ENCODE results near the gene IFI6.
A peak's percentile ranks its signal among the peaks of the same experiment; 100 is the strongest.
"Not testable (repeated sequence)": the region's sequence is repeated elsewhere in the genome, so short reads cannot be mapped to it uniquely, and the experiment has no call there.

Gene IFI6, protein sequence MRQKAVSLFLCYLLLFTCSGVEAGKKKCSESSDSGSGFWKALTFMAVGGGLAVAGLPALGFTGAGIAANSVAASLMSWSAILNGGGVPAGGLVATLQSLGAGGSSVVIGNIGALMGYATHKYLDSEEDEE

DNA sequence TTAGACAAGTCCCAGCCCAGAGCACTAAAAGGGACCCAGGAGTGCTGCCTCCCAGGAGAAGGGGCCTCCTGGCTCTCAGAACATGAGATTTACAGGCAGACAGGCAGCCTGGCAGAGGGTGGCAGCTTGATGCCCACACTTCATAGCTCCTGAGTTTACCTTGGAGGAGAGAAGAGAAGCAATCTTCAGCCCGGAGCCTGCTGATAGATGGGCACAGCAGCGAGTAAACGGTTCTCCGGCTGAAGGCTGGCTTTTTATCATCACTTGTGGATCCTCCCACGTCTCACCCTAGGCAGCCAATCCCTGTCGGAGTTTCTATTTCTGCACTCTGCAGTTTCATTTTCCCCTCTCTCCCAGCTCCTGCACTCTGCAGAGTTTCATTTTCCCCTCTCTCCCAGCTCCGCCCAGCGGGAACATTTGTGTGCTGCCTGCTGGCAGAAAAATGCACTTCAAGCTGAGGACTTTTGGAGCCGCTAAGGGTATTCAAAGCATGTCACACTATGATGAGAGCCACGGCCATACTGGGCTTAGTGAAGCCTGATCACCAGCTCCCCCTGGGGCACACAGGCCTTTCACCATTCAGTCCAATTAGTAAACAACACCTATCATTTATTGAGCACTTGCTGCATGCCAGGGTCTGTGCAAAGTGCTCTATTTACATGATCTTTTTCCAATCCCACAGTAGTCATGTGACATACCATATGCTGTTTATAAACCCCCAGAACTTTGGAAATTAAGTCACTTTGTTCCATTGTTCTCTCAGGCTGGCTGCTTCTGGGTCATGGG, at the start of gene IFI6:
Gene IFI6 (minus strand): TSS at position 229 of the 786 bp plus-strand sequence. CDS start 2,878 bp downstream, outside the sequence.
- DNase-seq = peak; percentile 92 to 97

- peak in 1 of 2 experiments; percentile 5 for DNase-seq
Measured at GRCh38 chr1:27719286-27720251, 47.6 kb upstream of the IFI6 start.

DNA sequence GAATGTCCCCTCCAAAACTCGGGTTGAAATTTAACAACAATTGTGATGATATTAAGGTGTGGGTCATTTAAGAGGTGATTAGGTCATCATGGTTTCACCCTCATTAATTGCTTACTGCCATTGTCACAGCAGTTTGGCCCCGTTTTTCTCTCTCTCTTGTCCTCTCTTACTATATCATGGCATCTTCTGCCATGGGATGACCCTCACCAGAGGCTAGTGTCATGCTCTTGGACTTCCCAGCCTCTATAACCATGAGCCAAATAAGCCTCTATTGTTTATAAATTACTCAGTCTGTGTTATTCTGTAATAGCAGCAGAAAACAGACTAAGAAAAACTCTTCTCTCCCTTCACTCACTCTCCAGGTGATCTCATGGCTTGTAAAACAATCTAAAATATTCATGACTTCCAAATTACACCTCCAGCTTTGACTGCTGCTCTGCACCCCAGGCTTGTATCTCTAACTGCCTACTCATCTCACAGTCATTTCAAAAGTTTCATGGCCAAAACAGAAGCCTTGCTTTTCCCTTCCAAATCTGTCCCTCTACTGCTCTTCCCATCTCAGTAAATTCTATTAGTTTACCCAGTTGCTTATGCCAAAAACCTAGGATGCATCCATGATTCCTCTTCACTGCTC, 44.4 kb upstream of the IFI6 start:
- DNase-seq = no peak

DNA sequence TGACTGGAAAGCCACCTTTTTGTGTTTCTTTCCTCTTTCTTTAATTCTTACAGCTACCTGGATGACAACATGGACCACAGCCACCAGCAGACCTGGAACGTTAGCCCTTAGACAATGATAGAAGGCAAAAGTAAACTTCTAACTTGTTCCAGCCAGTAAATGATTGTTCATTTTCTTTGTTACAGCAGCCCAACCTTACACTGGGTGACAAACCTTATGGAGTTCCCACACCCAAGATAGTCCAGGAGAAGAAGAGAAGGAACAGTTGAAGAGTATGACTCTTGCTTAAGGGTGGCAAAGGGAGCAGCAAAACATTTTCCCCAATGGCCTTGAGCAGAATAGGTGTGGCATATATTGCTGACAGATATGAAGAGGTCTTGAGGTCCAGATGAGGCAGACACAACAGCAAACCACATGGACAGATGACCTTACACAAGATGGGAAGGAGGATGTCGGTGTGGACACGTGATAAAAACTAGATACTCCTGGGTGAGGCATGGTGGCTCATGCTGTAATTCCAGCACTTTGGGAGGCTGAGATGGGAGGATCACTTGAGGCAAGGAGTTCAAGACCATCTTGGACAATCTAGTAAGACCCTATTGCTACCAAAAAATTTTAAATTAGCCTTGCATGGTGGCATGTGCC, 42.0 kb upstream of the IFI6 start:
- no peak for DNase-seq

- DNase-seq = no peak
Measured at GRCh38 chr1:27713139-27713725, 41.2 kb upstream of the IFI6 start.

GRCh38 chr1:27710574-27710973, 38.6 kb upstream of the IFI6 start:
- DNase-seq = no peak

- no peak for DNase-seq
Measured at GRCh38 chr1:27705545-27705944, 33.6 kb upstream of the IFI6 start.

DNA sequence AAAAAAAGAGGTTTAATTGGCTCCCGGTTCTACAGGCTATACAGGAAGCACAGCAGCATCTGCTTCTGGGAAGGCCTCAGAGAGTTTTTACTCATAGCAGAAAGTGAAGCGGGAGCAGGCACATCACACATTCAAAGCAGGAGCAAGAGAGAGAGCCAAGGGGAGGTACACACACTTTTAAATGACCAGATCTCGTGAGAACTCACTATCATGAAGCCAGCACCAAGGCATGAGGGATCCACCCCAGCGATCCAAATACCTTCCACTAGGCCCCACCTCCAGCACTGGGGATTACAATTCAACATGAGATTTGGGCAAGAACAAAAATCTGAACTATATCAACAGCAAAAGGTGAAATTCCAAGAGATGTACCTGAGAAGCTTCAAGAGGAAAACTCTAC, 33.0 kb upstream of the IFI6 start:
- DNase-seq = no peak

DNA sequence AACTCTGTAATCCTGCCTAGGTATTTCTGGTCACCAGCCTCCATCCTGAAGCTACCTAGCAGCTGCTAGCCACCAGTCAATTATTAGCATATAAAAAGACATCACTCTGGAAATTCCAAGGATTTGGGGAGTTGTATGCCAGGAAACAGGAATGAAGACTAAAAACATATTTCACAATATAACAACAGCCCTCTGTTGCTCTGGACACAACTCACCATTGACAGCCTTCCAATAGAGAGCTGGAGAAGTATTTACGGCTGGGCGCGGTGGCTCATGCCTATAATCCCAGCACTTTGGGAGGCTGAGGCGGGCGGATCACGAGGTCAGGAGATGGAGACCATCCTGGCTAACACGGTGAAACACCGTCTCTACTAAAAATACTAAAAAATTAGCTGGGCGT, 24.8 kb upstream of the IFI6 start:
- not testable (repeated sequence) for DNase-seq

DNA sequence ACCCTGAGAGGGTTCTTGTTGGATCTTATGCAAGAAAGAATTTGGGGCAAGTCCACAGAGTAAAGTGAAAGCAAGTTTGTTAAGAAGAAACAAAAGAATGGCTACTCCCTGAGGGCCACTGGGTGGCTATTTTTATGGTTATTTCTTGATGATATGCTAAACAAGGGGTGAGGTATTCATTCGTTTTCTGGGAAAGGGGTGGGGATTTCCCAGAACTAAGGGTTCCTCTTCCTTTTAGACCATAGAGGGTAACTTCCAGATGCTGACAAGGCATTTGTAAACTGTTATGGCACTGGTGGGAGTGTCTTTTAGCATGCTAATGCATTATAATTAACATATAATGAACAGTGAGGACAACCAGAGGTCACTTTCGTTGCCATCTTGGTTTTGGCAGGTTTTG, 18.2 kb upstream of the IFI6 start:
- DNase-seq = no peak

- DNase-seq = no peak
Measured at GRCh38 chr1:27689423-27690173, 17.6 kb upstream of the IFI6 start.

GRCh38 chr1:27687906-27688305, 15.9 kb upstream of the IFI6 start:
- no peak for DNase-seq

GRCh38 chr1:27686223-27686990, 14.4 kb upstream of the IFI6 start:
- no peak for DNase-seq

DNA sequence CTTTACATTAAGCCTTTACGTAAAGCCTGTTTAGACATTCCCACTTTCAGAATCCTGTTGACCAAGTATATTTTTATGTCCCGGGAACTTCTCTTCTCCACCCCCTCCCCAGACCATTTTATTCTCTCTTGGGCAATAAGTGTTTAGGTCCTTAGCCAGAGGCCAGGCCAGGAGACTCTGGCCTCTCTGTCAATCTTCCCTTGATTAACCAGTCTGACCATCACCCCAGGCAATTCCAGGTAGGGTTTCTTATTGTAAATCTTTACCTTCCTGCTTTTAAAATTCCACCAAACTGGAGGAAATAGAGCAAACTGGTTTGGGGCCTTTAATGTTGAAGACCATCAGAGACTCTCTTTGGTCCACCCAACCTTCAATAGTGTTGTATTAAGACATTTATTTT, 12.2 kb upstream of the IFI6 start:
- DNase-seq = no peak

DNA sequence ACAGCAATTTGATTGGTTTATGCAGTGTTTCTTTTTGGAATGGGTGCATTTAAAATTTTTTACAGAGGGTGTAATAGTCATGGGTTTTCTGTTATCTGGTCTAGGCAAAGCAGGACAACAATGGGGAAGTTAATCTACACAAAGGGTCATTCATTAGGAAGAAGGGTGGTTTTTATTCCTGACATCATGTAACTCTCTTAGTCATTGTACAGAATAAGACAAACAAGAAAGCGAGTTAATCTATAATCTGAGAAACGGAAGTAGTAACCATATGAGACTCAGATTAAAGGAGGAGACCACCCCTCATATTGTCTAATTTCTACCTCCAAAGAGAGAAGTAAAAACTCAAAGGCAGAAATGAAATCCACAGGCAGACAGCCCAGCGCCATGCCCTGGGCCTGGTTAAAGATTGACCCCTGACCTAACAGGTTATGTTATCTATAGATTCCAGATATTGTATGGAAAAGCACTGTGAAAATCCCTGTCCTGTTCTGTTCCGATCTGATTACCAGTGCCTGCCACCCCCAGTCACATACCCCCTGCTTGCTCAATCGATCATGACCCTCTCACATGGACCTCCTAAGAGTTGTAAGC, 10.5 kb upstream of the IFI6 start:
- no peak for DNase-seq

GRCh38 chr1:27681580-27681979, 9.6 kb upstream of the IFI6 start:
- DNase-seq = not testable (repeated sequence)

GRCh38 chr1:27680225-27680791, 8.3 kb upstream of the IFI6 start:
- not testable (repeated sequence) for DNase-seq

GRCh38 chr1:27678747-27679146, 6.8 kb upstream of the IFI6 start:
- DNase-seq = no peak

GRCh38 chr1:27676410-27676809, 4.4 kb upstream of the IFI6 start:
- no peak for DNase-seq

DNA sequence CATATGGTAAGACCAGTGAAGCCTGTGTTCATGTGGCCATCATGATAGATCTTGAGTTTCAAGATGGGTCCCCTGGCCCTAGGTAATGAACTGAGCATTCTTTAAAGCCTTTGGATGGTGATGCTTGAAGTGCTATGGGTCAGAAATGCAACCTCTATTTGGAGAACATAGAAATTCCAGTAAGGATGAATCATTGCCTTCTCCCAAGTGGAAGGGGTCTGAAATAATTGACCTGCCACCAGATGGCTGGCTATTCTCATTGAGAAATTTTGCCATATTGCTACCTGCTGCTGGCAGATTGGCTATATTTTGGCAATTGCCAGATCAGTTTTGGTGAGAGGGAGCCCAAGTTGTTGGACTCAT, 739 bp upstream of the IFI6 start:
- DNase-seq = no peak
